Activated CD8-positive, alpha-beta T cell treated with anti-CD3 and anti-CD28 coated beads for 36 hours (primary cell): ENCODE results near the gene LGR4. TPM values are rescaled to one million over a fixed set of nuclear protein-coding genes. Genes with fewer than 3 reads are reported as not detected.
A peak's percentile ranks its signal among the peaks of the same experiment; 100 is the strongest.

Experiments used
- ATAC-seq: fragments of 200-7000 bp; cut with Tn5 transposase; one replicate; pipeline ENCODE4 v1.10.0; 2021; ENCODE audit warnings: mild to moderate bottlenecking, moderate library complexity
- CTCF ChIA-PET: fragments of 350-600 bp; sonication (Branson Sonifier 250); formaldehyde crosslinking; loops from one replicate; lab custom pipeline; 2021; ENCODE audit warnings: antibody characterized with exemption; lab: Charles Lee
- POLR2A ChIA-PET: fragments of 350-600 bp; sonication (Branson Sonifier 250); formaldehyde crosslinking; loops from one replicate; lab custom pipeline; 2021; ENCODE audit warnings: antibody characterized with exemption; lab: Charles Lee
- DNase-seq: peaks from one replicate; pipeline ENCODE4 v3.0.0-alpha.2; 2020
- H3K27ac Mint-ChIP-seq: one replicate; pipeline ENCODE4 v1.8.0; 2021; ENCODE audit warnings: mild to moderate bottlenecking, mixed read lengths
- H3K27me3 Mint-ChIP-seq: one replicate; pipeline ENCODE4 v1.8.0; 2021; ENCODE audit warnings: mixed read lengths
- H3K36me3 Mint-ChIP-seq: one replicate; pipeline ENCODE4 v1.8.0; 2021; ENCODE audit warnings: low read depth, mixed read lengths
- H3K4me1 Mint-ChIP-seq: one replicate; pipeline ENCODE4 v1.8.0; 2021; ENCODE audit warnings: low read depth, mixed read lengths
- H3K4me3 Mint-ChIP-seq: one replicate; pipeline ENCODE4 v1.8.0; 2021; ENCODE audit warnings: mild to moderate bottlenecking, moderate library complexity, mixed read lengths
- H3K9me3 Mint-ChIP-seq: one replicate; pipeline ENCODE4 v1.8.0; 2021; ENCODE audit warnings: mixed read lengths
- CTCF ChIP-seq: fragments of 200-600 bp; IDR thresholded peaks from one replicate; pipeline ENCODE4 v1.8.0; 2022; ENCODE audit warnings: antibody characterized with exemption, mild to moderate bottlenecking
- intact Hi-C: fragments of 100-400 bp; cut with micrococcal nuclease; formaldehyde crosslinking; loops from one replicate; pipeline ENCODE4 v1.10.0; 2022
- total RNA-seq, 2 experiments: library from RNA; stranded (reverse); gene quantifications; one replicate each; pipeline ENCODE4 v1.2.3, GENCODE V29; 2021

LGR4 gene
- total RNA-seq, 2 experiments from 2014 or later: 0.09 TPM; not detected in 1

GRCh38 chr11:27506200-27507182 lies 33.9 kb upstream of the LGR4 start, which contains the start of gene LIN7C:
Gene LIN7C, minus strand, starts transcription at chr11:27506769. Its CDS starts 17 bp downstream, at chr11:27506752.
- H3K4me1 Mint-ChIP-seq: peaks cover 39% of the 10 kb centered on the region
- peaks cover 19% of the 10 kb centered on the region for H3K36me3 Mint-ChIP-seq
- DNase-seq (peak; percentile 98), ATAC-seq (peak; percentile 94)
- no peak for TF ChIP-seq CTCF
- ChIA-PET CTCF (interaction anchor here (1.4 kb wide), 1 partner anchor 21 kb away, joined by 5 read pairs; no protein-coding TSS in a partner anchor), POLR2A (interaction anchor here (0.7 to 1.1 kb wide), 2 partner anchors 8 to 10 kb away, joined by 3 to 6 read pairs; no protein-coding TSS in a partner anchor)
- intact Hi-C loops: loop anchor here (5.0 kb wide), 1 partner anchor 601 kb away; the partner anchor contains the start of genes KIF18A and METTL15
- no peaks in the 10 kb centered on the region for H3K9me3 Mint-ChIP-seq
- H3K27me3 Mint-ChIP-seq: no peaks in the 10 kb centered on the region
- H3K4me3 Mint-ChIP-seq: peak within 1 kb of the TSS; percentile 100
- peak within 1 kb of the TSS; percentile 100 for H3K27ac Mint-ChIP-seq

- ChIA-PET POLR2A (no interaction called here), CTCF (interaction anchor here (1.4 kb wide), 1 partner anchor 20 kb away, joined by 5 read pairs; no protein-coding TSS in a partner anchor)
- H3K9me3 Mint-ChIP-seq: no peaks in the 10 kb centered on the region
- H3K4me1 Mint-ChIP-seq: peaks cover 39% of the 10 kb centered on the region
- ATAC-seq: no peak
- peak overlapping the region; percentile 100 for H3K4me3 Mint-ChIP-seq
- H3K27me3 Mint-ChIP-seq: no peaks in the 10 kb centered on the region
- no peak for DNase-seq
- no peak for TF ChIP-seq CTCF
- peak overlapping the region; percentile 100 for H3K27ac Mint-ChIP-seq
- H3K36me3 Mint-ChIP-seq: peaks cover 17% of the 10 kb centered on the region
- intact Hi-C loops: loop anchor here (5.0 kb wide), 1 partner anchor 602 kb away; the partner anchor contains the start of genes KIF18A and METTL15
Measured at GRCh38 chr11:27505781-27506180, 33.2 kb upstream of the LGR4 start.

GRCh38 chr11:27504205-27504604 lies 31.6 kb upstream of the LGR4 start:
- no peak for ATAC-seq
- H3K27ac Mint-ChIP-seq: peak overlapping the region; percentile 37

GRCh38 chr11:27501100-27501499 lies 28.5 kb upstream of the LGR4 start:
- Mint-ChIP-seq H3K4me3 (no peak overlapping the region), H3K36me3 (peaks cover 21% of the 10 kb centered on the region), H3K4me1 (peaks cover 37% of the 10 kb centered on the region), H3K27me3 (no peaks in the 10 kb centered on the region), H3K9me3 (no peaks in the 10 kb centered on the region), H3K27ac (no peak overlapping the region)
- intact Hi-C loops: no loop called here
- POLR2A ChIA-PET: no interaction called here
- DNase-seq (no peak), ATAC-seq (no peak)
- no peak for TF ChIP-seq CTCF
- CTCF ChIA-PET: interaction anchor here (2.0 to 7.0 kb wide), 2 partner anchors 14 to 317 kb away, joined by 5 to 117 read pairs; no protein-coding TSS in a partner anchor

More at GRCh38 chr11:27504205-27504604, 31.6 kb upstream of the LGR4 start:
- Mint-ChIP-seq H3K4me3 (peak overlapping the region; percentile 100), H3K36me3 (peaks cover 20% of the 10 kb centered on the region), H3K9me3 (no peaks in the 10 kb centered on the region), H3K4me1 (peaks cover 41% of the 10 kb centered on the region), H3K27me3 (no peaks in the 10 kb centered on the region)
- intact Hi-C loops: no loop called here
- POLR2A ChIA-PET: interaction anchor here (0.5 kb wide), 1 partner anchor 164 kb away, joined by 3 read pairs; no protein-coding TSS in a partner anchor
- CTCF ChIA-PET: interaction anchor here (1.6 kb wide), 1 partner anchor 18 kb away, joined by 7 read pairs; no protein-coding TSS in a partner anchor
- no peak for DNase-seq
- no peak for TF ChIP-seq CTCF
